GM18951 (cell line): ENCODE data around the gene GRB10.

Source experiments
- POLR2A ChIP-seq: IDR thresholded peaks from 4 replicates; pipeline ENCODE4 v1.6.1; 2011; ENCODE audit warnings: mild to moderate bottlenecking; ENCODE audit not compliant: insufficient read length, insufficient read depth; ENCODE audit errors: extremely low read depth
- in situ Hi-C: fragments of 300-500 bp; cut with MboI; formaldehyde crosslinking; loops from one replicate; pipeline ENCODE4 v1.12.0; 2022; ENCODE audit warnings: low sequenced_read_pairs, mixed read lengths, inconsistent platforms; ENCODE audit not compliant: unreplicated experiment

GRB10 gene

GRCh38 chr7:50695026-50695425, 87.7 kb downstream of the GRB10 start:
- in situ Hi-C loops, result no loop called here
- no peak for TF ChIP-seq POLR2A

GRCh38 chr7:50693455-50694130, 89.1 kb downstream of the GRB10 start:
- TF ChIP-seq POLR2A, result no peak
- in situ Hi-C loops, result no loop called here

- no peak for TF ChIP-seq POLR2A
- in situ Hi-C loops, result no loop called here
Measured at GRCh38 chr7:50690541-50691011, 92.1 kb downstream of the GRB10 start.

- in situ Hi-C loops, result no loop called here
- TF ChIP-seq POLR2A, result no peak
Measured at GRCh38 chr7:50688226-50688590, 94.5 kb downstream of the GRB10 start.

- in situ Hi-C loops, result no loop called here
- no peak for TF ChIP-seq POLR2A
Measured at GRCh38 chr7:50687575-50688225, 95.0 kb downstream of the GRB10 start.

GRCh38 chr7:50687096-50687495, 95.6 kb downstream of the GRB10 start:
- in situ Hi-C loops, result no loop called here
- no peak for TF ChIP-seq POLR2A

- in situ Hi-C loops, result no loop called here
- TF ChIP-seq POLR2A, result no peak
Measured at GRCh38 chr7:50685135-50686065, 97.3 kb downstream of the GRB10 start.

- in situ Hi-C loops, result no loop called here
- TF ChIP-seq POLR2A, result no peak
Measured at GRCh38 chr7:50684713-50685075, 98.0 kb downstream of the GRB10 start.

GRCh38 chr7:50684011-50684712, 98.5 kb downstream of the GRB10 start:
- TF ChIP-seq POLR2A, result no peak
- in situ Hi-C loops, result no loop called here

GRCh38 chr7:50682573-50682972, 100.1 kb downstream of the GRB10 start:
- in situ Hi-C loops, result no loop called here

GRCh38 chr7:50682079-50682478, 100.6 kb downstream of the GRB10 start:
- TF ChIP-seq POLR2A, result no peak
- in situ Hi-C loops, result no loop called here

More at GRCh38 chr7:50682573-50682972, 100.1 kb downstream of the GRB10 start:
- TF ChIP-seq POLR2A, result no peak

- no peak for TF ChIP-seq POLR2A
- in situ Hi-C loops, result no loop called here
Measured at GRCh38 chr7:50681432-50682045, 101.2 kb downstream of the GRB10 start.
